ENCODE data around the gene SLC22A14. TPM values are rescaled to one million over a fixed set of nuclear protein-coding genes. Genes with fewer than 3 reads are reported as not detected.

The SLC22A14 gene
- total RNA-seq, 1 experiment from 2014 or later, result 0.22 TPM

GRCh38 chr3:38314112-38314763 is 32.1 kb downstream of the SLC22A14 start:
- H3K4me3 ChIP-seq (replicated peaks in 1 of 2; ENCODE audit: low read depth in 1 of 2, low read length in 2 of 2), result no peak overlapping the region
- intact Hi-C loops (cut with micrococcal nuclease), result no loop called here
- POLR2A ChIA-PET, result no interaction called here
- ATAC-seq, result no peak
- no peaks in the 10 kb centered on the region for H3K4me1 ChIP-seq (ENCODE audit: control insufficient read depth in 1 of 2, insufficient read depth in 2 of 2, low read length in 2 of 2)
- no peaks in the 10 kb centered on the region for H3K9me2 ChIP-seq (ENCODE audit: insufficient read depth)
- no peaks in the 10 kb centered on the region for H3K79me2 ChIP-seq (ENCODE audit: insufficient read depth, low read length)
- DNase-seq (ENCODE audit: low read depth, low spot score), result no peak
- no peaks in the 10 kb centered on the region for H3K36me3 ChIP-seq (ENCODE audit: control insufficient read depth in 1 of 2, insufficient read depth in 2 of 2, low read length in 2 of 2)
- no peak overlapping the region for H3K9ac ChIP-seq (ENCODE audit: low read length)
- no peak overlapping the region for H3K4me2 ChIP-seq (ENCODE audit: low read length)
- H3K27ac ChIP-seq (ENCODE audit: low read depth, low read length), result no peak overlapping the region
- no peaks in the 10 kb centered on the region for H3K9me3 ChIP-seq (ENCODE audit: control insufficient read depth in 1 of 2, insufficient read depth in 1 of 2, low read depth in 1 of 2, low read length in 2 of 2)
- RAD21 ChIA-PET (ENCODE audit: low non-redundant PET in 1 of 2, low total read pairs in 2 of 2, uncharacterized antibody in 2 of 2, unreplicated experiment in 2 of 2), result no interaction called here
- CTCF ChIA-PET, result no interaction called here
- TF ChIP-seq POLR2AphosphoS5 (IDR thresholded peaks at IDR 0.05; ENCODE audit: low read depth, low read length), result no peak
- no peak for TF ChIP-seq REST (IDR thresholded peaks at IDR 0.05; ENCODE audit: low read depth)
- TF ChIP-seq ZNF274 (IDR thresholded peaks at IDR 0.05; ENCODE audit: low read depth, low read length), result no peak
- TF ChIP-seq EGR1 (IDR thresholded peaks at IDR 0.05; ENCODE audit: low read depth), result no peak
- TF ChIP-seq SRF (IDR thresholded peaks at IDR 0.05; ENCODE audit: low read depth), result no peak
- TF ChIP-seq TCF7L2 (IDR thresholded peaks at IDR 0.05; ENCODE audit: borderline replicate concordance, extremely low read depth, insufficient read depth, insufficient read length), result no peak
- TF ChIP-seq EZH2phosphoT487 (IDR thresholded peaks at IDR 0.05; ENCODE audit: borderline replicate concordance), result no peak
- no peak for TF ChIP-seq ATF3 (IDR thresholded peaks at IDR 0.05)
- no peak for TF ChIP-seq POLR2A (IDR thresholded peaks at IDR 0.05; ENCODE audit: borderline replicate concordance, extremely low read depth, insufficient read depth, insufficient read length)
- no peak for TF ChIP-seq JUND (IDR thresholded peaks at IDR 0.05)
- TF ChIP-seq CEBPB (IDR thresholded peaks at IDR 0.05; ENCODE audit: low read depth), result no peak
- TF ChIP-seq MAX (IDR thresholded peaks at IDR 0.05), result no peak
- TF ChIP-seq SP1 (IDR thresholded peaks at IDR 0.05; ENCODE audit: low read depth), result no peak
- no peak for TF ChIP-seq ELF1 (IDR thresholded peaks at IDR 0.05; ENCODE audit: borderline replicate concordance, low read depth)
- TF ChIP-seq RAD21 (IDR thresholded peaks at IDR 0.05; ENCODE audit: low read depth), result no peak
- no peak for TF ChIP-seq CBX3 (IDR thresholded peaks at IDR 0.05; ENCODE audit: low read depth)
- TF ChIP-seq YY1 (IDR thresholded peaks at IDR 0.05; ENCODE audit: extremely low read depth, insufficient replicate concordance, low read depth, low read length), result no peak
- no peaks in the 10 kb centered on the region for H3K27me3 ChIP-seq (ENCODE audit: insufficient read depth, low read length)
- no peak overlapping the region for H2AFZ ChIP-seq (ENCODE audit: low read depth, low read length, poor library complexity, severe bottlenecking)
- no peaks in the 10 kb centered on the region for H4K20me1 ChIP-seq (ENCODE audit: insufficient read depth)
- no TSS peak for BruUV-seq (replicated peaks)
